H9 (cell line): ENCODE measurements around the gene OCLN. TPM values are rescaled to one million over a fixed set of nuclear protein-coding genes. Genes with fewer than 3 reads are reported as not detected.

Experiments
- DNase-seq: peaks from one replicate; pipeline ENCODE4 v3.0.0-alpha.2; 2017
- H2AFZ ChIP-seq: one replicate; pipeline ENCODE4 v1.6.1; 2013; ENCODE audit warnings: mild to moderate bottlenecking, low read length, control low read depth, moderate library complexity
- H2AK5ac ChIP-seq: 2 replicates; pipeline ENCODE4 v1.6.1; 2013; ENCODE audit warnings: low read length, control low read depth, mixed read lengths; ENCODE audit not compliant: insufficient read length
- H2BK120ac ChIP-seq: one replicate; pipeline ENCODE4 v1.6.1; 2013; ENCODE audit warnings: low read depth, mild to moderate bottlenecking, low read length, control low read depth, inconsistent platforms; ENCODE audit not compliant: poor library complexity, severe bottlenecking
- H2BK12ac ChIP-seq: 2 replicates; pipeline ENCODE4 v1.6.1; 2013; ENCODE audit warnings: low read length, control low read depth, mixed read lengths, low read depth; ENCODE audit not compliant: insufficient read length
- H2BK15ac ChIP-seq: 2 replicates; pipeline ENCODE4 v1.6.1; 2013; ENCODE audit warnings: low read depth, low read length, control low read depth
- H2BK20ac ChIP-seq: one replicate; pipeline ENCODE4 v1.6.1; 2013; ENCODE audit warnings: low read depth, mild to moderate bottlenecking, low read length, control low read depth, inconsistent platforms; ENCODE audit not compliant: poor library complexity, severe bottlenecking
- H2BK5ac ChIP-seq: 2 replicates; pipeline ENCODE4 v1.6.1; 2013; ENCODE audit warnings: low read length, control low read depth, mixed read lengths; ENCODE audit not compliant: insufficient read length
- H3K14ac ChIP-seq: 2 replicates; pipeline ENCODE4 v1.6.1; 2013; ENCODE audit warnings: low read length, control low read depth; ENCODE audit not compliant: insufficient read depth
- H3K18ac ChIP-seq: 2 replicates; pipeline ENCODE4 v1.6.1; 2013; ENCODE audit warnings: low read depth, mild to moderate bottlenecking, mixed read lengths, low read length, control low read depth; ENCODE audit not compliant: insufficient read length
- H3K23ac ChIP-seq: 2 replicates; pipeline ENCODE4 v1.6.1; 2013; ENCODE audit warnings: low read length, control low read depth, mixed read lengths, low read depth; ENCODE audit not compliant: insufficient read length
- H3K23me2 ChIP-seq: 2 replicates; pipeline ENCODE4 v1.6.1; 2013; ENCODE audit warnings: low read depth, mild to moderate bottlenecking, mixed read lengths, low read length, control low read depth; ENCODE audit not compliant: insufficient read length, poor library complexity, severe bottlenecking
- H3K27ac ChIP-seq: 2 replicates; pipeline ENCODE4 v1.5.1; 2013; ENCODE audit warnings: low read length, control low read depth, mixed read lengths, low read depth; ENCODE audit not compliant: insufficient read length
- H3K27me3 ChIP-seq: 2 replicates; pipeline ENCODE4 v1.6.1; 2013; ENCODE audit warnings: low read length, control low read depth, inconsistent platforms; ENCODE audit not compliant: insufficient read depth
- H3K4ac ChIP-seq: 2 replicates; pipeline ENCODE4 v1.6.1; 2013; ENCODE audit warnings: low read depth, mild to moderate bottlenecking, control low read depth, inconsistent platforms, low read length, moderate library complexity
- H3K4me1 ChIP-seq: 2 replicates; pipeline ENCODE4 v1.6.1; 2013; ENCODE audit warnings: low read length, control low read depth, inconsistent platforms; ENCODE audit not compliant: insufficient read depth
- H3K4me2 ChIP-seq: 2 replicates; pipeline ENCODE4 v1.6.1; 2013; ENCODE audit warnings: low read length, control low read depth, mixed read lengths; ENCODE audit not compliant: insufficient read length, insufficient read depth
- H3K56ac ChIP-seq: 2 replicates; pipeline ENCODE4 v1.6.1; 2013; ENCODE audit warnings: low read depth, mild to moderate bottlenecking, mixed read lengths, low read length, control low read depth; ENCODE audit not compliant: insufficient read length
- H3K79me1 ChIP-seq: 2 replicates; pipeline ENCODE4 v1.6.1; 2013; ENCODE audit warnings: low read depth, mild to moderate bottlenecking, moderate library complexity, low read length, control low read depth, inconsistent platforms; ENCODE audit not compliant: insufficient read depth, poor library complexity, severe bottlenecking
- H3K79me2 ChIP-seq: 2 replicates; pipeline ENCODE4 v1.6.1; 2013; ENCODE audit warnings: low read length, control low read depth, inconsistent platforms; ENCODE audit not compliant: insufficient read depth
- H3K9ac ChIP-seq: 2 replicates; pipeline ENCODE4 v1.6.1; 2013; ENCODE audit warnings: low read length, control low read depth, mixed read lengths; ENCODE audit not compliant: insufficient read length; ENCODE audit errors: extremely low read depth
- H3K9me3 ChIP-seq: one replicate; pipeline ENCODE4 v1.6.1; 2013; ENCODE audit warnings: low read depth, low read length, inconsistent platforms; ENCODE audit not compliant: control insufficient read depth
- H3T11ph ChIP-seq: one replicate; pipeline ENCODE4 v1.6.1; 2013; ENCODE audit warnings: mild to moderate bottlenecking, low read length, control low read depth, inconsistent platforms
- H4K20me1 ChIP-seq: one replicate; pipeline ENCODE4 v1.6.1; 2013; ENCODE audit not compliant: control insufficient read depth, insufficient read length, insufficient read depth
- H4K5ac ChIP-seq: 2 replicates; pipeline ENCODE4 v1.6.1; 2013; ENCODE audit warnings: low read depth, mild to moderate bottlenecking, mixed read lengths, low read length, control low read depth; ENCODE audit not compliant: insufficient read length
- H4K8ac ChIP-seq: replicated peaks from 2 replicates; pipeline ENCODE4 v1.6.1; 2013; ENCODE audit warnings: low read length, control low read depth, mixed read lengths, low read depth; ENCODE audit not compliant: insufficient read length
- H4K91ac ChIP-seq: 2 replicates; pipeline ENCODE4 v1.6.1; 2013; ENCODE audit warnings: low read depth, mild to moderate bottlenecking, moderate library complexity, mixed read lengths, low read length, control low read depth; ENCODE audit not compliant: insufficient read length
- H3K27ac Mint-ChIP-seq, 3 experiments: 2 replicates in 2 of 3; 3 replicates in 1 of 3; pipeline ENCODE4 v1.8.0; 2020 to 2021; ENCODE audit warnings: mixed read lengths in 3 of 3, mild to moderate bottlenecking in 1 of 3, moderate library complexity in 1 of 3
- H3K27me3 Mint-ChIP-seq: 2 replicates; pipeline ENCODE4 v1.8.0; 2021; ENCODE audit warnings: low read depth, mild to moderate bottlenecking, moderate library complexity, mixed read lengths
- H3K36me3 Mint-ChIP-seq, 3 experiments: 2 replicates in 2 of 3; 3 replicates in 1 of 3; pipeline ENCODE4 v1.8.0; 2020 to 2021; ENCODE audit warnings: low read depth in 3 of 3, mixed read lengths in 3 of 3; ENCODE audit not compliant: insufficient read depth in 1 of 3
- H3K4me1 Mint-ChIP-seq, 2 experiments: 2 replicates each; pipeline ENCODE4 v1.8.0; 2020; ENCODE audit warnings: mixed read lengths in 2 of 2
- H3K4me3 Mint-ChIP-seq, 2 experiments: 2 replicates in 1 of 2; 3 replicates in 1 of 2; pipeline ENCODE4 v1.8.0; 2020 to 2021; ENCODE audit warnings: mild to moderate bottlenecking in 2 of 2, mixed read lengths in 2 of 2, moderate library complexity in 1 of 2
- H3K9me3 Mint-ChIP-seq, 2 experiments: 2 replicates in 1 of 2; 3 replicates in 1 of 2; pipeline ENCODE4 v1.8.0; 2020; ENCODE audit warnings: mild to moderate bottlenecking in 2 of 2, mixed read lengths in 2 of 2, moderate library complexity in 1 of 2
- CTCF ChIP-seq: fragments of 200-600 bp; sonication (generic); conservative IDR thresholded peaks from 3 replicates; pipeline ENCODE4 v1.8.0; 2021; ENCODE audit warnings: antibody characterized with exemption, mild to moderate bottlenecking
- WGBS: extraction: QIAGEN DNeasy Blood & Tissue Kit; methylation state at CpG from one replicate; pipeline ENCODE4 v1.1.7; 2013; ENCODE audit warnings: missing lambda C conversion rate, low lambda C conversion rate, mixed read lengths; ENCODE audit not compliant: insufficient read length; ENCODE audit errors: extremely low coverage; 5-methylcytosine and 5-hydroxymethylcytosine counted together
- total RNA-seq: library from RNA; stranded (reverse); gene quantifications from 2 replicates; pipeline ENCODE4 v1.2.1, GENCODE V29; 2021

The OCLN gene
- total RNA-seq, 1 experiment from 2014 or later: 109 TPM

DNA sequence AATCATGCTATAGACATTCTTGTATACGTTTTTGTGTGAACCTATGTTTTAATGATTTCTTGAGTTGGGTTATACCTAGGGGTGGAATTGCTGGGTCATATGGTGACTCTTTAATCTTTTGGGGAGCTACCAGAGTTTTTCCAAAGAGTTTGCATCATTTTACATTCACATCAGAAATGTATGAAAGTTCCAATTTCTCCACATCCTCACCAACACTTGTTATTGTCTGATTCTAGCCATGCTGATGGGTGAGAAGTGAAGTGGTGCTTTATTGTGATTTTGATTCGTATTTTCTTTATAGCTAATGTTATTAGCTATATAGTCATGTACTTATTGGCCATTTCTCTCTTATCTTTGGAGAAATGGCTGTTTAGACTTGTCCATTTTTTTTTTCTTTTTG is 18.1 kb downstream of the OCLN start:
- Mint-ChIP-seq H3K4me3 (no peak overlapping the region), H3K27ac (no peak overlapping the region), H3K27me3 (no peaks in the 10 kb centered on the region), H3K36me3 (peaks cover 35 to 81% (median 56%) of the 10 kb centered on the region in 3 experiments), H3K9me3 (peaks cover 11 to 12% of the 10 kb centered on the region in 2 experiments), H3K4me1 (no peaks in the 10 kb centered on the region)
- H3K18ac ChIP-seq: no peak overlapping the region
- H3K4ac ChIP-seq: no peak overlapping the region
- H3K56ac ChIP-seq: no peak overlapping the region
- H3K4me1 ChIP-seq: no peaks in the 10 kb centered on the region
- no peaks in the 10 kb centered on the region for H3K23me2 ChIP-seq
- H2BK120ac ChIP-seq: no peak overlapping the region
- H2AFZ ChIP-seq: no peak overlapping the region
- no peak overlapping the region for H3K14ac ChIP-seq
- no peaks in the 10 kb centered on the region for H4K20me1 ChIP-seq
- H3K9me3 ChIP-seq: no peaks in the 10 kb centered on the region
- H3K9ac ChIP-seq: no peak overlapping the region
- no peak overlapping the region for H3K27ac ChIP-seq
- H2AK5ac ChIP-seq: no peak overlapping the region
- H3K79me1 ChIP-seq: no peaks in the 10 kb centered on the region
- H4K8ac ChIP-seq: no peak overlapping the region
- no peak overlapping the region for H3K4me2 ChIP-seq
- no peak overlapping the region for H4K5ac ChIP-seq
- H3K23ac ChIP-seq: no peak overlapping the region
- no peaks in the 10 kb centered on the region for H3K79me2 ChIP-seq
- no CpG with 5 or more reads among the region's 2 CpGs for WGBS
- no peak overlapping the region for H2BK5ac ChIP-seq
- H4K91ac ChIP-seq: no peak overlapping the region
- no peak overlapping the region for H2BK12ac ChIP-seq
- DNase-seq: no peak
- H2BK20ac ChIP-seq: no peak overlapping the region
- no peaks in the 10 kb centered on the region for H3K27me3 ChIP-seq
- H2BK15ac ChIP-seq: no peak overlapping the region
- no peak overlapping the region for H3T11ph ChIP-seq
- TF ChIP-seq CTCF: no peak
